Stimulated activated CD8-positive, alpha-beta memory T cell treated with anti-CD3 and anti-CD28 coated beads, Interleukin-7, amount 100 ng/mL, for 4 hours (primary cell): ENCODE measurements around the gene C2orf72.
"Not testable (repeated sequence)": the region's sequence is repeated elsewhere in the genome, so short reads cannot be mapped to it uniquely, and the experiment has no call there.

Source experiments
- DNase-seq, 2 donors: peaks; one replicate each; pipeline ENCODE4 v3.0.0-alpha.2; 2020; ENCODE audit warnings: low read depth in 2 of 2

C2orf72 gene

DNA sequence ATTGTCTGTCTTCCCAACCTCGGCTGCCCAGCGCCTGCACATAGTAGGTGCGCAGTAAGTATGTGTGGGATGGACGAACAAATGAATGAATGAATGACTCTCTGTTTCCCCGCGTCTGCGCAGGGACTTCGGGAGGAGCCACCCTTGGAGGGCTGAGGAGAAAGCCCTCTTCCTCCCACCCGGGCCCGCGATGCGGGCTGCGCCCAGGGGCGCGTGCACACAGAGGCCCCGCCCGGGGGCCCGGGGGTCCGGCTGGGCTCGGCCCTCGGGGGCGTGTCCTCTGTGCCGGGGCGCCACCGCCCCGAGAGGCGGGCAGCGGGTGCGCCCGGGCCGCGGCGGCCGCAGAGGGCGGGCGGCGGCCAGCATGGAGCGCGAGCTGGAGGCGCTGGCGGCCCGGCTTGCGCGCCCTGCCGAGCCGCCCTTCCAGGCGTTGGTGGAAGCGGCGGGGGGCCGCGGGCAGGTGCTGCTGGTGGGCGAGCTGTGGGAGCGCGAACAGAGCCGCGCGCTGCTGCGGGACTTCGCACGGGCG lies at the start of gene C2orf72:
Gene C2orf72, plus strand, starts transcription at position 322 of the 529 bp plus-strand sequence. Its CDS starts 43 bp downstream, at position 365.
- no peak for DNase-seq

DNA sequence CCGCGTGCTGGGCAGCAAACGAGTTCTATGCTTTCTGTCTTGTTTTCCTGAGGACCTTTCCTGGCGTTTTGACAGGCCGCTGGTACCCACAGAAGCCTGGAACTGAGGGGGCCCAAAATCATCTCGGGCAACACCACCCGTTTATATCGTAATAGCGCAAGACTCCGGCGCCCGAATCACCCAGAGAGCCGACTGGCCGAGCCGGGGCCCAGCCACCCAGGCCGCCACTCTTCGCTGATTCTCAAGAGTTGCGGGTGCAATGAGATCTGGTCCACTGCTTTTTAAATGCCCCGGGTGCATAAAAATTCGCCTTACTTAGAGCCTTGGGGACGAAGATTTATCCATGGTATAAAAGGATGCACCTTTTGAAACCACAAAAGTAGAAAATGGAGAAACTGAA lies 47.6 kb upstream of the C2orf72 start:
- DNase-seq, result no peak

DNA sequence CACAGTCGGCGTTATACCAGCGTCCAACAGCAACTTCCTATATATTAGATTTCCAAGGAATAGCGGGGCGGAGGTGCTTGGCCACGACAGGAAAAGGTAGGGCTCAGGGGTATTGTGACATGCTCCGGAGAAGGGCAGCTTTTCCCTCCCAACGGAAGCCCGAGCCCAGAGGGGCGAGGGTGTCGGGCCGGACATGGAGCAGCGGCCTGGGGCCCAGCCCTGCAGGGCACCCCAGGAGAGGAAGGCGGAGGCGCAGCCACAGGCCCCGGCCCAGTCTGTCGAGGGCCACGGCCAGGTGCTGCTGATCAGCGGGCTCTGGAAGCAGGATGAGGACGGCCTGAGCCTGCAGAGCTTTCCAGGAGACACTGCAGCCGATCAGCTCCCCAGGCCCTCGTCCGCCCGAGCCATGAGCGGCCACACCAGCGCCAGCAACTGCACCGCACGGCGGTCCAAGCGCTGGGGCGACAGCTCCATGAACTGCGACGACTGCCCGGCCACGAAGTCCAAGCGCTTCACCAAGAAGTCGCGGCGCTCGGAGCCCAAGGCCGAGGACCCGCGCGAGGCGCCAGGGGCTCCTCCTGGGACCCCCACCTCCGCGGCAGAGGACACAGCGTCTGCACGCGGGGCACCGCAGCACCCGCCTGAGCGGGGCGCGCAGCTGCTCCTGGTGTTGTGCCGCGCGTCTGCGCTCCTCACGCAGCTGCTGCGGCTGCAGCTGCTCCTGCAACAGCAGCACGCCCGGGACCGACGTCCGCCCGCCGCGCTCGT lies 47.0 kb upstream of the C2orf72 start:
- DNase-seq, result no peak

DNA sequence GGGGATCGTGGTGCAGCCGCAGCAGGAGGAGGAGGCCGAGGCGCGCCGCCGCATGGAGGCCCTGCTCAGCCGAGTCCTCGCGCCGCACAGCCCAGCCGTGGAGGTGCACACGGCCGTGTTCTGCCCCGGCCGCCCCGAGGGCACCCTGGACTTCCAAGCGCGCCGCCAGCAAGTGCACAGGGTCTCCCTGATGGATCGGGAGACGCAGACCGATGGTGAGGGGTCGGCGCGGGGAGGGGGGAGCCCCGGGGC lies 46.5 kb upstream of the C2orf72 start:
- DNase-seq, result no peak

DNA sequence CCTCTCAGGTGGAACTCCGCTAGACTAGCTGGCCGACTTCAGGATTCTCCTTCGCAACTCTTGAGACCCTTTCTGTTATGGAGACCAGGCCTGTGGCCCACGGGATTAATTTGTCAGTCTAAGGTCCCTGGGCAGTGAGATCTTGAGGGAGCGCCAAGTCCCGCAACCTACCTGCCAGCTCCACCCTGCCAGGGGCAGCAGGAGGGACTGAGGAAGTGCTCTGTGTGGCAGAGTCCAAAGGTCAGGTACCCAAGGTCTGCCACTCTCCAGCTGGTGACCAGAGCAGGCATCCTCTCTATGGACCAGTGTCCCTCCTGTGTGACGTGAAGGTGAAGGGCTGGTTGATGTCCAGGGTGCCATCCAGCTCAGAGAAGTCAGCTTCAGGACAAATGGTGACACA lies 45.7 kb upstream of the C2orf72 start:
- DNase-seq, result no peak

DNA sequence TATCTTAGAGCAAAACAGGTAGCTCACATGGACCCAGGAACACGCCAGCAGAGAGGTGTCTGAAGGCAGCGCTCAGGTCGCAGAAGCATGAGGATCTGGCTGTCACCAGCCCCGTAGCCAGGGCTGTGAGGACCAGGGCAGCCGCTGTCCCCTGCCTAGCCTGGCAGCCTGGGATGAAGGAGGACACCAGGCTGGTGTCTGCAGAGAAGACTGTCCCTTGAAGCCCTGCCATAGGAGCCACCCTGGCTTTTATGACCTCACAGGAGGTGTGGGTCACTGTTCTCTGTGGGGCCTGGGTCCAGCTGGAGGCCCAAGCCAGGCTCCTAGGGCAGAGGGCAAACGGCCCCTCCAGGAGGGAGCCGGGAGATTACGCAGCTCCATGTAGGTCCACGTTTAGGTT lies 41.5 kb upstream of the C2orf72 start, which contains the start of gene SPATA3:
Gene SPATA3, plus strand, starts transcription at position 301 of the 400 bp plus-strand sequence. CDS start 113 bp downstream, outside the sequence.
- no peak for DNase-seq

DNA sequence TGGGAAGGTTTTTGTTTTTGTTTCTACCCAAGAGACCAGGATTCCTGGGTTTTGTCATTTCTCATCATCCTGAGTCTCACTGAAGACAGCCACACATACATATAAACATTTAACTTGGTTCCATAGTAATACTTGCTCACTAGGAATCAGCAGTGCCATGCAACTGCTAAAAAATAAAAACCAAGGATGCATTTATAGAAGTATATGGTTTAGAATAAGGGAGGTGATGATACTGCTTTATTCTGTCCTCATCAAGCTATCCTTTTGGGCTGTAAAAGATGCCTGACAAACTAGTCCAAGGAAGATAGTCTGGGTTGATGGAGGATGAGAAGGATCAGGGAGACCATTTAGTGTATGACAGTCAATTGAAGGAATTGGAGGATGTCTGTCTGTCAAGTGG lies 40.7 kb upstream of the C2orf72 start:
- DNase-seq, result no peak

DNA sequence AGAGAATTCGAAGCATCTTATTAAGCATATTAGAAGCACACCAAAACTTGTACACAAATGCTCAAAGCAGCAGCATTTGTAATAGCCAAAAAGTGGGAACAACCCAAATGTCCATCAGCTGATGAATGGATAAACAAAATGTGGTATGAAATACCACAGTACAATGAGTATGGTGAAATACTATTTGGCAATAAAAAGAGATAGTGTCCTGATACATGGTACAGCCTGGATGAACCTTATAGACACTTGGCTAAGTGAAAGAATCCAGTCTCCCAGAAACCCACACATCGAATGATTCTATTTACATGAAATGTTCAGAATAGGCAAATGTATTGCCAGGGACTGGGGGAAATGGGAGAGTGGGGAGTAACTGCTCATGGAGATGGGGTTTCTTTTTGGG lies 38.4 kb upstream of the C2orf72 start:
- DNase-seq, result no peak

DNA sequence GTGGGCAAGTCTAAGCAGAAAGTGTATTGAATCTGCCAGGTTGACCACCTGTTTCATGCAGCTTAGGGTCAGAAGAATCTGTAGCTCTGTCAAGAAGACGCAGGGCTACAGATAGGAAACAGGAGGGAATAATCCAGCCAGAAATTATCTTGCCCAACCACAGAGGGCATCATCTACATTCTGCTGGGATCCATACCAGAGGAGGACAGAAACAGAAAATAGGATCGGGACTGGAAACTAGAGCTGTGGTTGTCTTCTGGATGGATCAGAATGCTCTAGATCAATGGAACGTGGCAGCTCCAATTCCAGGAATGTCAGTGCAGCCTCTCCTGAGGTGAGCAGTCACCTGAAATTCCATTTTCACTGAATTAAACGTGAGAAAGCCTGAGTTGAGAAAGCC lies 37.8 kb upstream of the C2orf72 start:
- DNase-seq, result no peak

DNA sequence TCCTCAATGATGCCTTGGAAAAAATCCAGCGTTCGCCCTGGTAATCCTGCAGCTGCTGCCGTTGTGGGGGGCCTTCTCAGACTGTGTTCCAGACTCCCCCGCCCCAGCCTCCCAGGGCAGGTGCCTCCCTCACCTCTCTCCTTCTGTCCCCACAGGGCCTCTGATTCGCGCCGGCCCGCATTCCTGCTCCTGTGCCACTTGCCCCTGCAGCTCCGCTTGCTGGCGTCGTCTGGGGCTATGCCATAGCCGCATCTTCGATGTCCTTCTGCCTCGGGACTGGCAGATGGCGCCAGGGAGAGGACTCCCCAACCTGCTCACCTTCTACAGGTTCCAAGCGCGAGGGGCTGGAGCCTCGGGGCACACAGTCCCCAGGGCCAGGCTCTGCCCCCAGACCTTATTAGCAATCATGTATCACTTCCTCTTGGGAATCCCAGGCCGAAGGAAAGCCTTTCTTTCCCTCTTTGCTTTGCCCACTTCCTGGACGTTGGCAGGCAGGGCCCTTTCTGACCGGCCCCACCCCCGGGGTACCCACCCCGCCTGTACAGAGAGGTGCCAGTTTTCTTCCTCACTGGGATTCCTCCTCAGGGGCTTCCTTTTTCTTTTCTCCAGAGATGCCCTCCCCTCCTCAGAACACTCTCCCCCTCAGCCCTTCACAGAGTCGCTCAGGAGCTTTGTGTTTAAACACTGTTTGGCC lies 37.0 kb upstream of the C2orf72 start:
- DNase-seq, result no peak

DNA sequence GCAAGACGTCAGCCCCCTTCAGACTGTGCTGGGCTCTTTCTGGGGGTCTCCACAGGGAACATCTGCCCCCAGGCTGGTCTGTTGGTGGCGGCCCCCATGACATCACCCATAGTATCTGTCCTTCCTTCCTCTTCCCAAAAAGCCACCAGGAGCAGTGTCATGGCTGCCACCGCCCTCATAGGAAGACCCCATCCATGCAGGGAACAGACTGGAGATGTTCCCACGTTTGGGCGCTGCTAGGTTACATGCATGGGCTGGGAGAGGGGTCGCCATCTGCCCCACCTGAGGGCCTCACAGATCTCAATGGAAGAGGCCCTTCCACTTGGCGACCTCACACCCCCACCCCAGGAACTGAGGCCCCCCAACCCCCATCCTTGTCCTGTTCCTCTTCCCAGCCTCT lies 36.3 kb upstream of the C2orf72 start:
- no peak for DNase-seq

DNA sequence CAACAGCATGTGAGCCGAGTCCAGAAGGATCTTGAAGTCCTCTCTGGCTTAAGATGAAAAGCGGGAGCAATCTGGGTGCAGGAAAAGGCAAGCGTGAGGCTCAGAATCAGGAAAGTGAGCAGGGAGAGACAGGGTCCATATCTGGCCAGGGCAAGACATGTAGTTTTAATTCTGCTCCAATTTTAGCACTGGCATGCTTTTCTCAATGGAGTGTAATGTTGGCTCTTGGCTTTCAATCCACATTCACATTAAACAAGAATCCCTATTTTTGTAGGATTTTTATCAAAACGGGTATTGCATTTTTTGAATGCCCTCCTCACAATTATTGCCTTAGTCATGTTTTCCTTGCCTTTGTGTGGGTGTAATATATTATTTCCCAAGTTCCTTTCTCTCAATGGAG lies 35.4 kb upstream of the C2orf72 start:
- DNase-seq, result no peak

DNA sequence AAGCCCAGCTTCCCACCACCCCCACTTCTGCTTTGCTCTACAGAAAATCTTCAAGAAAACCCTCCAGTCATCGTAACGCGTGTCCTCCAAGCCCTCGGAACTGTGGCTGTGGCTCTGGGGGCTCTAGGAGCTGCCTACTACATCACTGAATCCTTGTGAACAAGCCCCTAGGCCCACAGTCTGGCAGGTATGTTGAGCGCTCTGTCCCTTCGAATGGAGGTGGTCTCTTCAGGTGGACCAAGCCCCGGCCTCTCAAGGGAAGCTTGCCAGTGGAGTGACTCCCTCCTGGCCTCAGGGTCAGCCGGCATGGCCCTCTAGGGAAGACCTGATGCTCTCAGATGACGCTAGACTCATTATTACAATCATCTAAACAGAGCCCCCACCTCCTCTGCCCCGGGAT lies 34.7 kb upstream of the C2orf72 start:
- DNase-seq, result no peak

DNA sequence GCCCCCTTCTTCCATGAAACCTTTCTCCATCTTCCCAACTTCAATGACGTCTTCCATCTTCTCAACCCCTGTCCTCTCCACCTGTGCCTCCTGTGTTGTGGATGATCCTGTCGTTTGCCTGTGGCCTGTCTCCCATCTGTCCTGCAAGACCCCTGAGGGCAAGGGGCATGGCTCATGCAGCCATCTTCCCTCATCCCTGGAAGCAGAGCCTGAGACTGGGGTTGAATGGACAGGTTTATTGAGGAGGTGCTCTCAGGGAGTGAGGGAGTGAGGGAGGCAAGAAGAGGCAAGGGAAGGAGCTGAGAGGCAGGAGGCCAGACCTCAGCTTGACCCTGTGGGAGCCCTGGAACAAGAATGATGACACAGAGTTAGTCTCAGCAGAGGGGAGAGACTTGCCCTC lies 34.1 kb upstream of the C2orf72 start:
- DNase-seq, result no peak

DNA sequence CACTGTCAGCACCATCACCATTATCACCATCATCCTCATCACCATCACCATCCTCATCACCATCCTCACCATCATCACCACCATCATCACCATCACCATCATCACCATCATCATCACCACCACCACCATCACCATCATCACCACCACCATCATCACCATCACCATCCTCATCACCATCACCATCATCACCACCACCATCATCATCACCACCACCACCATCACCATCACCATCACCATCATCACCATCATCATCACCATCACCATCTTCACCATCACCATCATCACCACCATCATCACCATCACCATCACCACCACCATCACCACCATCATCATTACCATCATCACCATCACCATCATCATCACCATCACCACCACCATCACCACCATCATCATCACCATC lies 32.4 kb upstream of the C2orf72 start:
- DNase-seq, result not testable (repeated sequence)

DNA sequence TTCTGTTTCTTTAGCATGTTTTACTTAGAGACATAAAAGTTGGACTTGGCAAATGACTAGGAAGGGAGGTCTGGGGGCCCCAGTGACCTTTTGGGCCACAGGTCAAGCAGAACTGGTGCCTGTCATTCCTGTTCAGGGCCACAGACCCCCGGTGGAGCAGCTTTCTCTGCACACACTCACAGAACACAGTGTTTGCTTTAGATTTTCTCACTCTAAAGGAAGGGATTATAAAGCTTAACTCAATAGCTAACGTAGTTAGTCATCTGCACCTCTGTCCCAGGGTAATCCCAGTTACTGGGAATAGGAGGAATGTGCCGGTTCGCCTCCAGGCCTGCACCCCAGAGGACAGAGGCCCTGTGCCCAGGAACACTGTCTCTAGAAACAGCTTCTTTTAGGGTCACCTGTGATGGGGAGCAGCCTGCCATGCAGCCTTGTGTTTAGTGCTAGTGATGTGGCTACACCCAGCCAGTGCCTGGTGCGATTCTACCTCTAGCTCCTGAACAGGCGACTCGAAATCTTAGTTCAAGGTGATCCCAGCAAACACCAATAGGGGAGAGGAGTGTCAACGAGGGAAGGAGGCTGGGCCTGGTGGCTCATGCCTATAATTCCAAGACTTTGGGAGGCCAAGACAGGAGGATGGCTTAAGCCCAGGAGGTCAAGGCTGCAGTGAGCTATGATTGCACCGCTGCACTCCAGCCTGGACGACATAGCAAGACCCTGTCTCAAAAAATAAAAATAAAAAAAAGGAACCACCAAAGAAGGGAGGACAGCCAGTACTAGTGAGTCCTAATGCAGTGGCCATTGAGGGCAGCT lies 29.8 kb upstream of the C2orf72 start:
- no peak for DNase-seq

DNA sequence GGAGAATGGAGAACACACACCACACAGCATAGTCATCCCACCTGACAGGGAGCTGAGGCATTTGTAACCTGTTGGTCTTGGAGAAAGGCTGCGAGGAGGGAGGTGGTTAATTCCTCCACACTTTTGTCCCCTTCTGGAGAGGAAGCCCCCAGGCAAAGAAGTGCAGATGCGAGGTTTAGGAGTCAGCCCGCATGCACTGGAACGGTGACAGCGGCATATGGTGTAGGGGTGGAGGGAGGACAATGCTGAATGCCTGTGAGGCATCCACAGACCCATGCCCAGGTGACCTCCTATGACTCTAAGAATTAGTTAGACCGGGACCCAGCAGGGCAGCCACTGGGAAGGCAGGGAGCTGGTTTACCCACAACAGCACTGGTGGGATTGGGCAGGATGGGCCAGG lies 29.2 kb upstream of the C2orf72 start:
- no peak for DNase-seq

DNA sequence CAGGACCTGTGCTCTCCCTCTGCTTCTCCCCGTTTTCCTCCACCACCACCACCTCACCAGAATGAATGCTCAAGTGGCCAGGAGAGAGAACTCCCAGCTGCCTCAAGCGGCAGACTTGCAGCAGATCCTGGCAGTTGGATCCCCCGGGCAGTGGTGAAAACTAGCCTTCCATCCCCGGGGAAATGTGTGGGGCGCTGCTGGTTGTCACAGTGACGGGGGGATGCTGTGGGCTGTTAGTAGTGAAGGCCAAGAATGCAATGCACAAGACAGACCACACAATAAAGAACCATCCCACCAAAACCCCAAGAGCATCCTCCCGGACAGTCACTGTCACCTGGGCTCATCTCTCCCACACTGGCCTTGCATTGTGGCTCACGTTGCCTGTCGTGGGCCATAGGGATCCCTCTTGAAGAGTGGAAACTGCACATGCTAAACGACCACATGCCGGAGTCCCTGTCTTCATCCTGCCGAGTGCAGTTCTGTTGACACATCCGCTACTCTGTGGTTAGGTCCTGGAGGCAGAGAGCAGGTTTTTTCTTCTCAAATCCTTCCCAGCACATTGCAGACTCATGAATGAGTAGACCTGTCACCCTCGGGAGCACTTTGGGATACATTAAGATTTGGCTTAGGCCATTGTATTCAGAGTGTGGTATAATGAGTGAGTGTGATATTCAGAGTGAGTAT lies 27.9 kb upstream of the C2orf72 start:
- no peak for DNase-seq

DNA sequence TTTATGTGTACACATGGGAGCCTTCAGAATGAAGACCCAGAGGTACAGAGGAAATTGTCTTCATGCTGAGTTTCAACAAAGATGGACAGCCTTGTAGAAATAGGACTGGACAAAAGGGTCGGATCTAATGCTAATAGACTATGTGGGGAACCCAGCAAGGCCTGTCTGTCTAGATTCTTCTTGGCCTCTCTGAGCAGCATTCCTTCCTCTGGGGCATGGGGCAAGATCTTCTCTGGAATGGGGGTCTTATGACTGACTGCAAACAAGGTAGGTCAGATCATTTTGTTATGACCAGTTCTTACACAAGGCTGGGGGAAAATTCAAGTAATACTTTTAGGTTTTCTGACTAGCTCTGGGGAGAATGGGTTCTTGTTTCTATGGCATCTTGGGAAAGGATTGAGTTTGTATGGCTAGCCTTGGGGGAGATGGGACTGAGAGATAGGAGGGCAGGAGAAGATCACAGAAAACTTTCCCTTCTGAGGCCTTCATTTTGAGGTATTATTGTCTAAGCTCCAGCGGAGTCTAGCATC lies 27.1 kb upstream of the C2orf72 start:
- no peak for DNase-seq

DNA sequence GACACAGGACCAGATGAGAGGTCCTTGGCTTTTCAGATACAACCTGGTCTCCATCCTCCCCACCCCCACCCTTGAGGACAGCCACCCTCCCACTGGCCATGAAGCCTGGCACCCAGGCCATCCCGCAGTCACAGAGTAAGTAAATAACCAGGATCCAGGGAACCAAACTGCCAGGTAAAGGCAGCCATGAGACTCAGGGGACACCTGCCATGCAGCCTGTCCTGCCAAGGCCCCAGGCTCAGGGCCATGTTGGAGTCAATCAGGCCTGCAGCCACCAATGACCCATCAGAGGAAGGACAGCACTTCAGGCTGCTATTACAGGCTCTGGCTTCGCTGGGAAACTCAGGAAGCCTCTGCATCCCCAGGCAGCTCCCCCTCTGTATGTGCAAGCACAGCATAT lies 25.8 kb upstream of the C2orf72 start:
- DNase-seq, result no peak

DNA sequence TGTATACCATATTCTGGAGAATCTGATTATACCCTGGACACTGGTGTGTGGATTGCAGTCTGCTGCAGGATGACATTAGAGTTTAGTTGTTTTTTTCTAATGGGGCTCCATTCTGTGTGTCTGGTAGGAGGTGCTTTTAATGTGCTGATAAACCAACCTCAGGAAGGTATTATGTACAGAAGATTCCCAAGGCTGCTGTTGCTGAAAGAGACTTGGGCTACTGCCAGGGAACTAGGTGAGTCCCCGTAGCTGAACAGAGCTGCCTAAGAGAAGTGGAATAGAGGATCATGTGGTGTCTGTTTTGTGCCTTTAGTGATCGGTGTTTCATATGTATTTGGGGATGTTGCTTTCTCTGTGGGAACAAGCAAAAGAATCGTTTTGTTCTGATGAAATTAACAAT lies 24.9 kb upstream of the C2orf72 start:
- no peak for DNase-seq

DNA sequence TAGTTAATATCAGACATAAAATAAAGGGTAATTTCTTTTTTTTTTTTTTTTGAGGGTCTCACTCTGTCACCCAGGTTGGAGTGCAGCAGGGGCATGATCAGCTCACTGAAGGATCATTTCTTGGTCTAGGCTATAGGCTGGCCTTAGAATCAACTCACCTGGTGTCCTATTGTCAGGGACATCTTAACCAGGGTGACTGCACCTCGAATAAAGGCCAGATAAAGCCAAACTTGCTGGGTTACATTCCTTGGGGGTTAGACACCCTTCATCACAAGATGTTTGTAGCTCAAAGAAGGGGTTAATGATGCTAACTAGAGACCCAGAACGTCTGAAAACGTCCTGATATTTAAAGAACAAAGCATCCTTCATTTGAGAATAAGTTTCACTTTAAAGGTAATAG lies 23.5 kb upstream of the C2orf72 start:
- DNase-seq, result no peak
